HepG2 (cell line): Measurements from ENCODE around the gene BNIP1. TPM values are rescaled to one million over a fixed set of nuclear protein-coding genes. Genes with fewer than 3 reads are reported as not detected.

ENCODE experiments used
- ELF3 ChIP-seq: IDR thresholded peaks from 2 replicates; pipeline ENCODE4 v1.6.1; 2016; ENCODE audit warnings: missing genetic modification reagents, missing compliant biosample characterization
- FOSL2 ChIP-seq: sonication (generic); formaldehyde crosslinking; IDR thresholded peaks from 2 replicates; pipeline ENCODE4 v1.4.0; 2020; ENCODE audit warnings: missing genetic modification reagents
- HDAC6 ChIP-seq: fragments of 200-600 bp; sonication (generic); IDR thresholded peaks from 2 replicates; pipeline ENCODE4 v1.7.0; 2017; ENCODE audit warnings: mild to moderate bottlenecking, antibody characterized with exemption, low read length, low read depth
- RBAK ChIP-seq: sonication (generic); formaldehyde crosslinking; IDR thresholded peaks from 2 replicates; pipeline ENCODE4 v1.5.1; 2020; ENCODE audit warnings: mild to moderate bottlenecking, missing genetic modification reagents
- REPIN1 ChIP-seq: sonication (generic); formaldehyde crosslinking; IDR thresholded peaks from 2 replicates; pipeline ENCODE4 v1.8.0; 2022; ENCODE audit warnings: missing genetic modification reagents, low read depth, mild to moderate bottlenecking, borderline replicate concordance
- TGIF2 ChIP-seq: IDR thresholded peaks from 2 replicates; pipeline ENCODE4 v1.6.1; 2016; ENCODE audit warnings: control low read depth, missing compliant biosample characterization
- ZNF768 ChIP-seq: sonication (generic); formaldehyde crosslinking; IDR thresholded peaks from 2 replicates; pipeline ENCODE4 v1.4.0; 2020; ENCODE audit warnings: missing genetic modification reagents
- polyA plus RNA-seq, 8 experiments: library from polyadenylated mRNA; depleted of rRNA in 3 of 8; stranded (reverse) in 7 of 8; unstranded in 1 of 8; fragments of >200 nt; fragmentation: Illumina TruSeq in 4 of 8; extraction: Trizol in 4 of 8; gene quantifications; 2 replicates each; pipeline versions ENCODE4 v1.2.1 to v1.2.3, GENCODE V29; 2011 to 2016; ENCODE audit warnings: low read depth in 4 of 8, missing spikeins in 1 of 8, mixed read lengths in 1 of 8; ENCODE audit not compliant: insufficient read depth in 1 of 8
- total RNA-seq, 5 experiments: library from RNA; depleted of rRNA; stranded (reverse); fragments of >200 nt; fragmentation: Illumina TruSeq; extraction: Trizol; gene quantifications; 2 replicates each; pipeline ENCODE4 v1.2.3, GENCODE V29; 2016; ENCODE audit warnings: low read depth in 1 of 5
- TF ChIP-seq, protein P1 (sequence below): sonication (generic); formaldehyde crosslinking; IDR thresholded peaks from 2 replicates; pipeline ENCODE4 v1.5.1; 2020; ENCODE audit warnings: mild to moderate bottlenecking, missing genetic modification reagents
- TF ChIP-seq, protein P2 (sequence below), 2 experiments: fragments of 450-650 bp in 1 of 2; sonication (generic) in 1 of 2; formaldehyde crosslinking in 1 of 2; IDR thresholded peaks; 2 replicates each; pipeline versions ENCODE4 v1.6.1 to v1.8.0; 2016 to 2022; ENCODE audit warnings: antibody characterized with exemption in 1 of 2, mild to moderate bottlenecking in 1 of 2, missing genetic modification reagents in 1 of 2

Gene BNIP1
- total and polyA plus RNA-seq, 2 of the 13 experiments (the other 11 are each of a cell fraction or from before 2014, with no cell fraction given): 13.2 to 16.9 TPM

DNA sequence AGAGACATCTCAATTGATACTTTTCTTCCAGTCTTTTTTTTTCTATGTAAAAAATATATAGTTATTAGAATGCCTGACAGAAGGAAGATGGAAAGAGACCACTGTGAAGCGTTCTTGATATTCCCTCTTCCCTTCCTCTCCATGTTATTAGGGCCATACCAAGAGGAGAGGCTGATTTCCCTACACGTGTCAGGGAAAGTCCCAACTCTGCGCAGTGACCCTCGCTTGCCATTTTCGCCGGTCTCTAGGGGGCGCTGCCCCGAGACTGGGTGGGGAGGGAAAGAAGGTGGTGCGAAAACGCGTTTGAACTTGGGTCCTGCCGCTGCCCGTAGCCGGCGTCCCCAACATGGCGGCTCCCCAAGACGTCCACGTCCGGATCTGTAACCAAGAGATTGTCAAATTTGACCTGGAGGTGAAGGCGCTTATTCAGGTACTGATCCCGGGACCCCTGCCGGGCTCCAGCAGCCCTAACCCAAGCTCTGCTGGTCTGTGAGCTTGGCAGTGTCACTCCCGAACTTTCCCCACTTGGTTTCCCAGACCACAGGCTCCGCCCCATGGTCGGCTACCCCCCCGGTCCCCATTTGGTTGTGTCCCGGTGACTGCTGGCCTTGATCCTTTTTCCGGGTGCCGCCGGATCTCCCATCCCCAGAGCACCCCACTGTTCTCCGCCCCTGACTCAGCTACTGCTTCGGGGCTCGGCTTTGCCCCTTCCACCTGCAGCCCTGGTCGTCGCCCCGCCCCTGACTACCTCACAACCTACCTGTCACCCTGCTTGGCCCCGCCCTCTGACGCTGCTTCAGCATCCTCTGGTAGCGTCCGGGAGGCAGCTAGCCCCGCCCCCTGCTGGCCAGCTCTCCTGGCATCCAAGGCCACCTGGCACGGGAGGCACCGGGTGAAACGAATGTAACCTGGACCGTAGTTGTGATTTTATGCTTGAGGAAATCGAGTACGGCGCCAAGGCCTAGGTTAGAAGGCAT lies at the start of gene BNIP1 (continued):
- TF ChIP-seq, protein P1, sequence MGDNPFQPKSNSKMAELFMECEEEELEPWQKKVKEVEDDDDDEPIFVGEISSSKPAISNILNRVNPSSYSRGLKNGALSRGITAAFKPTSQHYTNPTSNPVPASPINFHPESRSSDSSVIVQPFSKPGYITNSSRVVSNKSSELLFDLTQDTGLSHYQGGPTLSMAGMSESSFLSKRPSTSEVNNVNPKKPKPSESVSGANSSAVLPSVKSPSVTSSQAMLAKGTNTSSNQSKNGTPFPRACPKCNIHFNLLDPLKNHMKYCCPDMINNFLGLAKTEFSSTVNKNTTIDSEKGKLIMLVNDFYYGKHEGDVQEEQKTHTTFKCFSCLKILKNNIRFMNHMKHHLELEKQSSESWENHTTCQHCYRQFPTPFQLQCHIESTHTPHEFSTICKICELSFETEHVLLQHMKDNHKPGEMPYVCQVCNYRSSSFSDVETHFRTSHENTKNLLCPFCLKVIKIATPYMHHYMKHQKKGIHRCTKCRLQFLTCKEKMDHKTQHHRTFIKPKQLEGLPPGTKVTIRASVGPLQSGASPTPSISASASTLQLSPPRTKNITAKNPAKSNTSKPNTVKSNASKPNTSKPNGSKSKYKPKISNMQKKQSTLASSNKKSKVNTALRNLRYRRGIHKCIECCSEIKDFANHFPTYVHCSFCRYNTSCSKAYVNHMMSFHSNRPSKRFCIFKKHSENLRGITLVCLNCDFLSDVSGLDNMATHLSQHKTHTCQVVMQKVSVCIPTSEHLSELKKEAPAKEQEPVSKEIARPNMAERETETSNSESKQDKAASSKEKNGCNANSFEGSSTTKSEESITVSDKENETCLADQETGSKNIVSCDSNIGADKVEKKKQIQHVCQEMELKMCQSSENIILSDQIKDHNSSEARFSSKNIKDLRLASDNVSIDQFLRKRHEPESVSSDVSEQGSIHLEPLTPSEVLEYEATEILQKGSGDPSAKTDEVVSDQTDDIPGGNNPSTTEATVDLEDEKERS: peak; percentile 49; the same call in 1 of the 2 replicates
- TF ChIP-seq REPIN1 (CRISPR knock-in tag) (peak; percentile 77; the same call in 1 of the 2 replicates), HDAC6 (no peak), ZNF768 (CRISPR knock-in tag) (peak; percentile 43; the same call in 1 of the 2 replicates), RBAK (0 out of 2 replicates have a peak, but pooled peaks have one; percentile 14), ELF3 (CRISPR knock-in tag) (no peak), TGIF2 (peak; percentile 87), FOSL2 (peak; percentile 67)
- TF ChIP-seq, protein P2, sequence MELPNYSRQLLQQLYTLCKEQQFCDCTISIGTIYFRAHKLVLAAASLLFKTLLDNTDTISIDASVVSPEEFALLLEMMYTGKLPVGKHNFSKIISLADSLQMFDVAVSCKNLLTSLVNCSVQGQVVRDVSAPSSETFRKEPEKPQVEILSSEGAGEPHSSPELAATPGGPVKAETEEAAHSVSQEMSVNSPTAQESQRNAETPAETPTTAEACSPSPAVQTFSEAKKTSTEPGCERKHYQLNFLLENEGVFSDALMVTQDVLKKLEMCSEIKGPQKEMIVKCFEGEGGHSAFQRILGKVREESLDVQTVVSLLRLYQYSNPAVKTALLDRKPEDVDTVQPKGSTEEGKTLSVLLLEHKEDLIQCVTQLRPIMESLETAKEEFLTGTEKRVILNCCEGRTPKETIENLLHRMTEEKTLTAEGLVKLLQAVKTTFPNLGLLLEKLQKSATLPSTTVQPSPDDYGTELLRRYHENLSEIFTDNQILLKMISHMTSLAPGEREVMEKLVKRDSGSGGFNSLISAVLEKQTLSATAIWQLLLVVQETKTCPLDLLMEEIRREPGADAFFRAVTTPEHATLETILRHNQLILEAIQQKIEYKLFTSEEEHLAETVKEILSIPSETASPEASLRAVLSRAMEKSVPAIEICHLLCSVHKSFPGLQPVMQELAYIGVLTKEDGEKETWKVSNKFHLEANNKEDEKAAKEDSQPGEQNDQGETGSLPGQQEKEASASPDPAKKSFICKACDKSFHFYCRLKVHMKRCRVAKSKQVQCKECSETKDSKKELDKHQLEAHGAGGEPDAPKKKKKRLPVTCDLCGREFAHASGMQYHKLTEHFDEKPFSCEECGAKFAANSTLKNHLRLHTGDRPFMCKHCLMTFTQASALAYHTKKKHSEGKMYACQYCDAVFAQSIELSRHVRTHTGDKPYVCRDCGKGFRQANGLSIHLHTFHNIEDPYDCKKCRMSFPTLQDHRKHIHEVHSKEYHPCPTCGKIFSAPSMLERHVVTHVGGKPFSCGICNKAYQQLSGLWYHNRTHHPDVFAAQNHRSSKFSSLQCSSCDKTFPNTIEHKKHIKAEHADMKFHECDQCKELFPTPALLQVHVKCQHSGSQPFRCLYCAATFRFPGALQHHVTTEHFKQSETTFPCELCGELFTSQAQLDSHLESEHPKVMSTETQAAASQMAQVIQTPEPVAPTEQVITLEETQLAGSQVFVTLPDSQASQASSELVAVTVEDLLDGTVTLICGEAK (IDR thresholded peaks at IDR 0.05): no peak
- TF ChIP-seq, protein P2 (CRISPR knock-in tag; IDR thresholded peaks at IDR 0.05): peak; percentile 51; the same call in 1 of the 2 replicates
